ENCODE results near the gene C22orf23.

DNA sequence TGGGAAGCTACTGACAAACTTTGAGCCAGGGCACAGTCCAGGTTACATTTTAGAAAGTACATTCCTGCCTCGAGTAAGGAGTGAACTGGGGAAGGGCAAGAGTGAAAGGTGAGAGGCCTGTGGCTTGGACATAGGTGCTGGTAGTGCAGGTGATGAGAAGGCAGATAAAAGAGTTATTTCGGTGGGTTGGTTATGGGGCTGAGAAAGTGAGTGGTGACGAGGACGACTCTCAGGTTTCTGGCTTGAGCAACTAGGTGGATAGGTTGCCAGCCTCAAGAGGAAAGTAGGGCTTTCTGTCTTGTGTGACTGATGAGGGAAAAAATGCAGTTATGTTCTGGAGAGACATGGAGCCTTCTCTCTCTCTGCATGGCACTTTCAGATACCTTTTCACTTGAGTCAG, 3.8 kb upstream of the C22orf23 start:
- no peak for TF ChIP-seq ZNF274 (IDR thresholded peaks at IDR 0.05; ENCODE audit: low read depth, low read length)
- TF ChIP-seq SUZ12 (IDR thresholded peaks at IDR 0.05; ENCODE audit: extremely low read depth, insufficient read depth, insufficient read length): no peak
- TF ChIP-seq YY1 (IDR thresholded peaks at IDR 0.05; ENCODE audit: insufficient read depth, insufficient read length): no peak
